ENCODE data around the gene SRGAP2C. TPM values are rescaled to one million over a fixed set of nuclear protein-coding genes. Genes with fewer than 3 reads are reported as not detected.

Gene SRGAP2C
- polyA plus RNA-seq, 1 donor from 2014 or later, result 10.0 TPM

DNA sequence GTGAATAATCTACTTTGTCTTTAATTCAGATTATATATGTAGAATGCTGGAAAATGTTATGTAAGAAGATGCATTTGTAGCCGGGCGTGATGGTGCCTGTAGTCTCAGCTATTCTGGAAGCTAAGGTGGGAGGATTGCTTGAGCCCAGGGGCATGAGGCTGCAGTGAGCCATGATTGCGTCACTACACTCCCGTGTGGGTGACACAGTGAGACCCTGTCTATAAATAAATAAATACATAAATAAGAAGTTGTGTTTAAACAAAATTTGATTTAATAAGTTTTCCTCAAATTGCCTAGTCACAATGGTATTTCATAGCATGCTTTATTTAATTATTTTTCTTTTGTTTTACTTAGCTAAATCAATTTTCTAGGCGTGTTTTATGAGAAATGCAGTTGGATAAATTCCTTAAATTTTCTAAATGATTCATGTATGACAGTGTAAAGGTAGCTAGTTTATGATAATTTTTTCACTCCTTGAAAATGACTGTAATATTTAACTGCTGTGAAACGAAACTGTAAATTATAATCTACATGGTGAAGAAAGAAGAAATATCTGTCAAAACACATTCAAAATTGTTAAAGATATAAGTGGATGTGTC, 232.6 kb downstream of the SRGAP2C start:
- TF ChIP-seq SMC3 (conservative IDR thresholded peaks at IDR 0.05; ENCODE audit: poor library complexity), result no peak
- no peak for TF ChIP-seq MXI1 (conservative IDR thresholded peaks at IDR 0.05; ENCODE audit: poor library complexity, severe bottlenecking)
- TF ChIP-seq POLR2AphosphoS5 (IDR thresholded peaks at IDR 0.05), result no peak
- TF ChIP-seq, protein P1, sequence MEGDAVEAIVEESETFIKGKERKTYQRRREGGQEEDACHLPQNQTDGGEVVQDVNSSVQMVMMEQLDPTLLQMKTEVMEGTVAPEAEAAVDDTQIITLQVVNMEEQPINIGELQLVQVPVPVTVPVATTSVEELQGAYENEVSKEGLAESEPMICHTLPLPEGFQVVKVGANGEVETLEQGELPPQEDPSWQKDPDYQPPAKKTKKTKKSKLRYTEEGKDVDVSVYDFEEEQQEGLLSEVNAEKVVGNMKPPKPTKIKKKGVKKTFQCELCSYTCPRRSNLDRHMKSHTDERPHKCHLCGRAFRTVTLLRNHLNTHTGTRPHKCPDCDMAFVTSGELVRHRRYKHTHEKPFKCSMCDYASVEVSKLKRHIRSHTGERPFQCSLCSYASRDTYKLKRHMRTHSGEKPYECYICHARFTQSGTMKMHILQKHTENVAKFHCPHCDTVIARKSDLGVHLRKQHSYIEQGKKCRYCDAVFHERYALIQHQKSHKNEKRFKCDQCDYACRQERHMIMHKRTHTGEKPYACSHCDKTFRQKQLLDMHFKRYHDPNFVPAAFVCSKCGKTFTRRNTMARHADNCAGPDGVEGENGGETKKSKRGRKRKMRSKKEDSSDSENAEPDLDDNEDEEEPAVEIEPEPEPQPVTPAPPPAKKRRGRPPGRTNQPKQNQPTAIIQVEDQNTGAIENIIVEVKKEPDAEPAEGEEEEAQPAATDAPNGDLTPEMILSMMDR (IDR thresholded peaks at IDR 0.05; ENCODE audit: poor library complexity, severe bottlenecking), result no peak
- no peak for TF ChIP-seq TAF1 (IDR thresholded peaks at IDR 0.05; ENCODE audit: low read depth)
- no peak for TF ChIP-seq EP300 (conservative IDR thresholded peaks at IDR 0.05; ENCODE audit: poor library complexity, severe bottlenecking)
- TF ChIP-seq, protein P2, sequence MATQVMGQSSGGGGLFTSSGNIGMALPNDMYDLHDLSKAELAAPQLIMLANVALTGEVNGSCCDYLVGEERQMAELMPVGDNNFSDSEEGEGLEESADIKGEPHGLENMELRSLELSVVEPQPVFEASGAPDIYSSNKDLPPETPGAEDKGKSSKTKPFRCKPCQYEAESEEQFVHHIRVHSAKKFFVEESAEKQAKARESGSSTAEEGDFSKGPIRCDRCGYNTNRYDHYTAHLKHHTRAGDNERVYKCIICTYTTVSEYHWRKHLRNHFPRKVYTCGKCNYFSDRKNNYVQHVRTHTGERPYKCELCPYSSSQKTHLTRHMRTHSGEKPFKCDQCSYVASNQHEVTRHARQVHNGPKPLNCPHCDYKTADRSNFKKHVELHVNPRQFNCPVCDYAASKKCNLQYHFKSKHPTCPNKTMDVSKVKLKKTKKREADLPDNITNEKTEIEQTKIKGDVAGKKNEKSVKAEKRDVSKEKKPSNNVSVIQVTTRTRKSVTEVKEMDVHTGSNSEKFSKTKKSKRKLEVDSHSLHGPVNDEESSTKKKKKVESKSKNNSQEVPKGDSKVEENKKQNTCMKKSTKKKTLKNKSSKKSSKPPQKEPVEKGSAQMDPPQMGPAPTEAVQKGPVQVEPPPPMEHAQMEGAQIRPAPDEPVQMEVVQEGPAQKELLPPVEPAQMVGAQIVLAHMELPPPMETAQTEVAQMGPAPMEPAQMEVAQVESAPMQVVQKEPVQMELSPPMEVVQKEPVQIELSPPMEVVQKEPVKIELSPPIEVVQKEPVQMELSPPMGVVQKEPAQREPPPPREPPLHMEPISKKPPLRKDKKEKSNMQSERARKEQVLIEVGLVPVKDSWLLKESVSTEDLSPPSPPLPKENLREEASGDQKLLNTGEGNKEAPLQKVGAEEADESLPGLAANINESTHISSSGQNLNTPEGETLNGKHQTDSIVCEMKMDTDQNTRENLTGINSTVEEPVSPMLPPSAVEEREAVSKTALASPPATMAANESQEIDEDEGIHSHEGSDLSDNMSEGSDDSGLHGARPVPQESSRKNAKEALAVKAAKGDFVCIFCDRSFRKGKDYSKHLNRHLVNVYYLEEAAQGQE (IDR thresholded peaks at IDR 0.05; ENCODE audit: borderline replicate concordance), result no peak
- TF ChIP-seq EZH2 (IDR thresholded peaks at IDR 0.05; ENCODE audit: borderline replicate concordance, insufficient read depth, low read length, poor library complexity, severe bottlenecking), result no peak
- TF ChIP-seq RAD21 (conservative IDR thresholded peaks at IDR 0.05), result no peak
- H3F3A ChIP-seq (ENCODE audit: insufficient read depth, low read length, poor library complexity, severe bottlenecking), result no peaks in the 10 kb centered on the region
- H3K27me3 ChIP-seq (ENCODE audit: insufficient read depth, low read depth, low read length), result no peaks in the 10 kb centered on the region
- H2AFZ ChIP-seq (ENCODE audit: low read depth, low read length), result no peak overlapping the region
- no peaks in the 10 kb centered on the region for H3K79me2 ChIP-seq (replicated peaks; ENCODE audit: insufficient read depth, low read length)
- no peaks in the 10 kb centered on the region for H3K36me3 ChIP-seq (ENCODE audit: insufficient read depth, low read length)
- no peak overlapping the region for H3K9ac ChIP-seq (ENCODE audit: low read length)
- no peaks in the 10 kb centered on the region for H3K9me3 ChIP-seq (ENCODE audit: low read length)
- H3K9me2 ChIP-seq (ENCODE audit: insufficient read depth, low read length), result no peaks in the 10 kb centered on the region
- H4K20me1 ChIP-seq (ENCODE audit: insufficient read depth), result no peaks in the 10 kb centered on the region
- no peak overlapping the region for H3K27ac ChIP-seq (ENCODE audit: low read length)
- no peak overlapping the region for H3K4me3 ChIP-seq (ENCODE audit: low read length)
- no peak overlapping the region for H3K4me2 ChIP-seq (ENCODE audit: low read length)

DNA sequence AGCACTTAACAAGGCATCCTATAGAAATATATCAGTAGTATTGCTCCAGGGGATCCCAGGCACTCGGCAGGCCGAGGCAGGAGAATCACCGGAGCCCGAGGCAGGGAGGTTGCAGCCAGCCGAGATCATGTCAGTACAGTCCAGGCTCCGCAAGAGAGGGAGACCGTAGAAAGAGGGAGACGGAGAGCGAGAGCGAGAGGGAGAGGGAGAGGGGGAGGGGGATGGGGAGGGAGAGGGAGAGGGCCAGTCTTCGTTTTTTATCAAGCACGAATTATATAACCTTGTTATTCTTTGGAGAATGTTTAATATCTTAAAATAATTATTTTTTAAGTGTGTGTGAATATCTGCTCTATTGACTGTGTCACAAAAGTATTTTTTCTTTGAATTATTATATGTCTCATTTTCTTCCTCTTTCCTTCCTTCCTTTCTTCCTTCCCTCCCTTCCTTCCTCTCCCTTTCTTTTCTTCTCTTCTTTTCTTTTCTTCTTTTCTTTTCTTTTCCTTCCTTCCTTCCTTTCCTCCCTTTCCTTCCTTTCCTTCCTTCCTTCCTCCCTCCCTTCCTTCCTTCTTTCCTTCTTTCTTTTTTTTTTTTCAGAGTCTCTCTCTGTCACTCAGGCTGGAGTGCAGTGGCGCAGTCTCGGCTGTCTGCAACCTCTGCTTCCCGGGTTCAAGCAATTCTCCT, 233.7 kb downstream of the SRGAP2C start:
- Histone ChIP-seq H3K27ac (ENCODE audit: low read length) (no peak overlapping the region), H2AFZ (ENCODE audit: low read depth, low read length) (no peak overlapping the region), H3K79me2 (replicated peaks; ENCODE audit: insufficient read depth, low read length) (no peaks in the 10 kb centered on the region), H3K9me3 (ENCODE audit: low read length) (no peaks in the 10 kb centered on the region), H3K27me3 (ENCODE audit: insufficient read depth, low read depth, low read length) (no peaks in the 10 kb centered on the region), H4K20me1 (ENCODE audit: insufficient read depth) (no peaks in the 10 kb centered on the region), H3K4me3 (ENCODE audit: low read length) (no peak overlapping the region), H3K4me2 (ENCODE audit: low read length) (no peak overlapping the region), H3K9ac (ENCODE audit: low read length) (no peak overlapping the region), H3K36me3 (ENCODE audit: insufficient read depth, low read length) (no peaks in the 10 kb centered on the region), H3K9me2 (ENCODE audit: insufficient read depth, low read length) (no peaks in the 10 kb centered on the region), H3F3A (ENCODE audit: insufficient read depth, low read length, poor library complexity, severe bottlenecking) (no peaks in the 10 kb centered on the region)
- TF ChIP-seq MXI1 (conservative IDR thresholded peaks at IDR 0.05; ENCODE audit: poor library complexity, severe bottlenecking) (no peak), RAD21 (conservative IDR thresholded peaks at IDR 0.05) (no peak), EP300 (conservative IDR thresholded peaks at IDR 0.05; ENCODE audit: poor library complexity, severe bottlenecking) (no peak), EZH2 (IDR thresholded peaks at IDR 0.05; ENCODE audit: borderline replicate concordance, insufficient read depth, low read length, poor library complexity, severe bottlenecking) (no peak), POLR2AphosphoS5 (IDR thresholded peaks at IDR 0.05) (no peak), TAF1 (IDR thresholded peaks at IDR 0.05; ENCODE audit: low read depth) (no peak), SMC3 (conservative IDR thresholded peaks at IDR 0.05; ENCODE audit: poor library complexity) (no peak)
- TF ChIP-seq, protein P1 (IDR thresholded peaks at IDR 0.05; ENCODE audit: poor library complexity, severe bottlenecking), result no peak
- TF ChIP-seq, protein P2 (IDR thresholded peaks at IDR 0.05; ENCODE audit: borderline replicate concordance), result no peak

Measured in neural cell (in vitro differentiated cells).